Psoas muscle (tissue), 8 donors: ENCODE measurements around the gene ABHD3. TPM values are rescaled to one million over a fixed set of nuclear protein-coding genes. Genes with fewer than 3 reads are reported as not detected.

Source experiments
- ATAC-seq, 4 donors: fragments of 200-7000 bp; cut with Tn5 transposase; one replicate each; pipeline ENCODE4 v1.9.1; 2020; ENCODE audit warnings: moderate library complexity in 3 of 4, mild to moderate bottlenecking in 2 of 4
- DNase-seq, 2 donors: peaks; one replicate each; pipeline ENCODE4 v3.0.0-alpha.2; 2020
- H3K27ac ChIP-seq: fragments of 200-600 bp; one replicate; pipeline ENCODE4 v1.8.0; 2022
- H3K27me3 ChIP-seq, 3 donors: fragments of 200-600 bp in 1 of 3; one replicate each; pipeline versions ENCODE4 v1.6.1 to v1.8.0; 2013 to 2022; ENCODE audit warnings: low read length in 2 of 3, mild to moderate bottlenecking in 2 of 3, moderate library complexity in 1 of 3; ENCODE audit not compliant: insufficient read depth in 3 of 3
- H3K36me3 ChIP-seq, 2 donors: fragments of 200-600 bp in 1 of 2; one replicate each; pipeline versions ENCODE4 v1.6.1 to v1.8.0; 2013 to 2022; ENCODE audit warnings: low read depth in 1 of 2, mild to moderate bottlenecking in 1 of 2, moderate library complexity in 1 of 2; ENCODE audit not compliant: insufficient read depth in 1 of 2
- H3K4me1 ChIP-seq: fragments of 200-600 bp; one replicate; pipeline ENCODE4 v1.8.0; 2022
- H3K4me3 ChIP-seq: fragments of 200-600 bp; one replicate; pipeline ENCODE4 v1.8.0; 2022; ENCODE audit warnings: mild to moderate bottlenecking
- H3K9me3 ChIP-seq: fragments of 200-600 bp; one replicate; pipeline ENCODE4 v1.8.0; 2022
- CTCF ChIP-seq: fragments of 200-600 bp; IDR thresholded peaks from one replicate; pipeline ENCODE4 v1.8.0; 2022; ENCODE audit warnings: antibody characterized with exemption
- WGBS, 3 donors: extraction: QIAGEN DNeasy Blood & Tissue Kit; methylation state at CpG; one replicate each; pipeline versions ENCODE4 v1.1.6 to v1.1.7; 2013; 5-methylcytosine and 5-hydroxymethylcytosine counted together
- intact Hi-C, 2 donors: fragments of 100-400 bp; cut with DNase I; formaldehyde crosslinking; loops; one replicate each; pipeline versions ENCODE4 v1.11.0 to v1.14.2; 2022
- polyA plus RNA-seq, 3 donors: library from polyadenylated mRNA; stranded (reverse); fragments of 200-250 nt; gene quantifications; one replicate each; pipeline ENCODE4 v1.2.3, GENCODE V29; 2013
- total RNA-seq, 4 donors: library from RNA; stranded (reverse); fragmentation: NEBNext Ultra II Directional in 2 of 4; extraction: Animal tissue kit (Norgen Biotek cat#: 25700) in 2 of 4; gene quantifications; one replicate each; pipeline versions ENCODE4 v1.2.1 to v1.2.4, GENCODE V29; 2021 to 2023
- donor health status: healthy with polysubstance abuse.
- donor health status: DM: no; HTN: no; CAD: no; lungs with moderate emphysema.
- donor health status: Bipolar disorder and iron deficiency.
- donor health status: healthy.
- donor health status: DM: yes; HTN: yes; CAD: no.
- donor health status: DM: no; HTN: no; CAD: no.
- donor health status: DM: no; HTN: no; CAD: no.
- donor health status: DM: yes; HTN: yes; CAD: no.

ABHD3 gene
- total and polyA plus RNA-seq, 7 donors, result 3.8 to 12.4 (median 5.9) TPM

GRCh38 chr18:21706386-21706865, 1.9 kb upstream of the ABHD3 start:
- no peak for DNase-seq
- WGBS, 3 donors, result 97 to 99% (median 98%) methylated on average over 23 to 28 of the region's 28 CpGs
- Histone ChIP-seq H3K9me3 (no peaks in the 10 kb centered on the region), H3K36me3 (peaks cover 0 to 12% of the 10 kb centered on the region in 2 donors), H3K27ac (no peak overlapping the region), H3K4me1 (peaks cover 10% of the 10 kb centered on the region), H3K27me3 (no peaks in the 10 kb centered on the region), H3K4me3 (no peak overlapping the region)
- ATAC-seq, result no peak
- intact Hi-C loops, result no loop called here
- no peak for TF ChIP-seq CTCF

GRCh38 chr18:21703241-21703820, 1.2 kb downstream of the ABHD3 start:
- Histone ChIP-seq H3K4me1 (peaks cover 10% of the 10 kb centered on the region), H3K36me3 (peaks cover 0 to 43% of the 10 kb centered on the region in 2 donors), H3K27me3 (no peaks in the 10 kb centered on the region), H3K4me3 (peak overlapping the region; percentile 95), H3K27ac (peak overlapping the region; percentile 93), H3K9me3 (no peaks in the 10 kb centered on the region)
- DNase-seq (no peak), ATAC-seq (peak in 1 of 4 donors; percentile 19)
- no peak for TF ChIP-seq CTCF
- whole genome bisulfite sequencing, 3 donors, result 5 to 8% (median 8%) methylated on average over 17 of the region's 17 CpGs
- intact Hi-C loops, result loop anchor here in 1 of 2 donors (5.0 kb wide), 1 partner anchor 39 kb away; the partner anchor contains the start of gene MIB1

GRCh38 chr18:21702602-21703001, 2.0 kb downstream of the ABHD3 start:
- ATAC-seq (no peak), DNase-seq (no peak)
- intact Hi-C loops, result loop anchor here in 1 of 2 donors (5.0 kb wide), 1 partner anchor 40 kb away; the partner anchor contains the start of gene MIB1
- no peak for TF ChIP-seq CTCF
- H3K4me1 ChIP-seq, result peaks cover 10% of the 10 kb centered on the region
- H3K4me3 ChIP-seq, result peak overlapping the region; percentile 95
- H3K36me3 ChIP-seq, result peaks cover 0 to 51% of the 10 kb centered on the region in 2 donors
- H3K9me3 ChIP-seq, result no peaks in the 10 kb centered on the region
- H3K27me3 ChIP-seq, result no peaks in the 10 kb centered on the region
- peak overlapping the region; percentile 38 for H3K27ac ChIP-seq
- 88 to 92% (median 92%) methylated on average over 5 of the region's 5 CpGs for WGBS, 3 donors

GRCh38 chr18:21701621-21702020, 3.0 kb downstream of the ABHD3 start:
- Histone ChIP-seq H3K4me3 (no peak overlapping the region), H3K4me1 (peaks cover 10% of the 10 kb centered on the region), H3K36me3 (peaks cover 0 to 59% of the 10 kb centered on the region in 2 donors), H3K9me3 (no peaks in the 10 kb centered on the region), H3K27ac (no peak overlapping the region), H3K27me3 (no peaks in the 10 kb centered on the region)
- TF ChIP-seq CTCF, result no peak
- no peak for ATAC-seq
- intact Hi-C loops, result loop anchor here in 1 of 2 donors (5.0 kb wide), 1 partner anchor 41 kb away; the partner anchor contains the start of gene MIB1
- 94 to 98% (median 94%) methylated on average over 2 of the region's 2 CpGs for WGBS, 3 donors
- DNase-seq, result no peak
